GM21529 (cell line): ENCODE measurements around the gene KRTAP4-12.
"Not testable (repeated sequence)": the region's sequence is repeated elsewhere in the genome, so short reads cannot be mapped to it uniquely, and the experiment has no call there.

Experiments used
- ATAC-seq: cut with Tn5 transposase; IDR thresholded peaks from one replicate; pipeline ENCODE4 v1.9.1; 2021; ENCODE audit not compliant: unreplicated experiment

Gene KRTAP4-12

DNA sequence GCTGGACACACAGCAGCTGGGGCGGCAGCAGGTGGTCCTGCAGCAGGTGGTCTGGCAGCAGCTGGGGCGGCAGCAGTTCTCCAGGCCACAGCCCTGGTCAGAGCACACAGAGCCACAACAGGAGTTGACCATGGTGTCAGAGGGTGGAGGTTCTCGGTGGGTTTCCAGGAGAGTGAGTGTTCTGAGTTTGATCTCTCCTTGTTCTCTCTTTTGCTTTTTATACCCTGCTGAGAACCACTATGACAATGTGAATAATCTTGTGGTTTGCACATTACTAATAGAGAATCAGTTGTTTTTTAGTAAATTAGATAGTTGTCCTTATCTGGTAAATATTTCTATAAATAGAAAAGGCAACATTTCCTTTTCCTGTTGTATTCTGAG is at the start of gene KRTAP4-12:
Gene KRTAP4-12, minus strand, starts transcription at position 192 of the 381 bp plus-strand sequence. Its CDS starts 60 bp downstream, at position 132.
- ATAC-seq: not testable (repeated sequence)

- ATAC-seq: no peak
These were observed 47.9 kb upstream of the KRTAP4-12 start for GRCh38 chr17:41171886-41172285.

- no peak for ATAC-seq
These were observed 44.1 kb upstream of the KRTAP4-12 start, which contains the start of gene KRTAP4-3 for GRCh38 chr17:41168121-41168520. Gene KRTAP4-3 (minus strand): TSS chr17:41168221. CDS start chr17:41168172, 49 bp downstream.

- no peak for ATAC-seq
These were observed 43.6 kb upstream of the KRTAP4-12 start for GRCh38 chr17:41167561-41167960.

DNA sequence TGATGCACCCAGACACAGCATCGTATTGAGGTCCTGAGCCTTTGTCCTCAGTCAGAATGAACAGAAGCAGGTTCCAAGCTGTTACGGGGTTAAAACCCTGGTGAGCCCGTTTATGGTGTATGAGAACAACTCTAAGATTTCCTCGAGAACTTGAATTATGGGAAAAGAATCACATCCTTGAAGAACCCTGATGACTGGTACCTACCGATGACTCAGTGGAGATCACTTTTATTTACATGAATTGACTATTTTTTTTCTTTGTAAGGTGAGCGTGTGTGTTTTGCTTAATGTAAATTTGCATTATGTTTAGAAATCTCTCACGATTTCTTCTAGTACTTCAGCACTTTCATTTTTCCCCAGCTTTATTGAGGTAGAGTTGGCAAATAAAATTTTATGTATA is 39.8 kb upstream of the KRTAP4-12 start:
- ATAC-seq: no peak

DNA sequence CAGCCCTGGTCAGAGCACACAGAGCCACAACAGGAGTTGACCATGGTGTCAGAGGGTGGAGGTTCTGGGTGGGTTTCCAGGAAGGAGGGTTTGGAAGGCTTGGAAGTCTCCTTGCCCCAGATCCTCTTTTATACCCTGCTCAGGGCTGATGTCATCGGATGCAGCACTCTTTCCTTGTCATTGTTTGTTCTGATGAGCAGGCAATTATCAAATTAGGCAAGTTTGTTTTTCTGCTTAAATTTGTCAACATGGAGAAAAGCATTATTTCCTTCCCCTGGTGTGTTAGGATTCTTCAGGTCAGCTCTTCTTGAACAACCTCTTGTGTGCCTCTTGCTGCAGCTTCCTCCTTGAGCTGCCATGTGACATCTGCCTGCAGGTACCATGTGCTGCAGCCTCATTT is 36.7 kb upstream of the KRTAP4-12 start, which contains the start of gene KRTAP4-4:
Gene KRTAP4-4, minus strand, starts transcription at position 101 of the 400 bp plus-strand sequence. Its CDS starts 57 bp downstream, at position 44.
- no peak for ATAC-seq

GRCh38 chr17:41160190-41160589 is 36.2 kb upstream of the KRTAP4-12 start:
- not testable (repeated sequence) for ATAC-seq

DNA sequence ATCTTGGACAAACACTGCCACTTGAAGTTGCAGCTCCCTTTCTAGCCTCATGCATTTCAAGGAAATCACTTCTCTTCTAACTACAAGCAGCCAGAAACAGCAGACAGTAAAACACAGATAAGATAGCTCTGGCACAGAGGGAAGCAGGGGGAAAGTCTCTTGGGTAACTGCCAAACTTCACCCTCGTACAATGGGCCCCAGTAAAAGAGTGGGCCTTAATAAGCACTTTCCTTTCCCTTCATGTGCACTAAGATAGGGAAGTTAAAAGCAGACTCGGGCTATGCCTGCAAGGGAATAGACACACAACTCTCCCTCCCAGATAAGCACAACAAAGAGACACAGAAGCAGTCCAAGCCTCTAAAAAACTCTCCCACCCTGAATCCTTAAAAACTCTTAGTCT is 29.9 kb upstream of the KRTAP4-12 start:
- ATAC-seq: no peak

GRCh38 chr17:41151525-41151924 is 27.5 kb upstream of the KRTAP4-12 start:
- ATAC-seq: no peak

DNA sequence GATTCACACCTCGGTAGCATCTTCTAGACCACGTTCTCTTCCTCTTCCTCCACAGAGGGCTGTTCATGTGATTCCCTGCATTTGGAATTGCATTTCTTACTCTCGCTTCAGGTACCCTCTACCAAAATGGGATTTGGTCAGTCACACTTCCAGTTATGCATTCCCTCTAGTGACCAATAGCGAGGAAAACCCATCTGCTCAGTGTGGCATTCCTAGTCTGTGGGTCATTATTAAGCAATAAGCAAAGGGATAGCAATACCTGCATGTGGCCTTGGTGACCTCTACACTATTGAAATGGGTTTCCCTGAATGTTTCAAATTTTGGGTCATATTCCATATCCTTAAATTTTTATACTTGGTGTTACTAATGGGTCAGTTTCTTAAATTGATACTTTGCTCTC is 26.0 kb upstream of the KRTAP4-12 start:
- ATAC-seq: no peak

GRCh38 chr17:41149652-41149985 is 25.6 kb upstream of the KRTAP4-12 start, which contains the start of gene KRTAP4-5:
Gene KRTAP4-5 (minus strand): TSS chr17:41149825. CDS start chr17:41149767, 58 bp downstream.
- ATAC-seq: no peak

DNA sequence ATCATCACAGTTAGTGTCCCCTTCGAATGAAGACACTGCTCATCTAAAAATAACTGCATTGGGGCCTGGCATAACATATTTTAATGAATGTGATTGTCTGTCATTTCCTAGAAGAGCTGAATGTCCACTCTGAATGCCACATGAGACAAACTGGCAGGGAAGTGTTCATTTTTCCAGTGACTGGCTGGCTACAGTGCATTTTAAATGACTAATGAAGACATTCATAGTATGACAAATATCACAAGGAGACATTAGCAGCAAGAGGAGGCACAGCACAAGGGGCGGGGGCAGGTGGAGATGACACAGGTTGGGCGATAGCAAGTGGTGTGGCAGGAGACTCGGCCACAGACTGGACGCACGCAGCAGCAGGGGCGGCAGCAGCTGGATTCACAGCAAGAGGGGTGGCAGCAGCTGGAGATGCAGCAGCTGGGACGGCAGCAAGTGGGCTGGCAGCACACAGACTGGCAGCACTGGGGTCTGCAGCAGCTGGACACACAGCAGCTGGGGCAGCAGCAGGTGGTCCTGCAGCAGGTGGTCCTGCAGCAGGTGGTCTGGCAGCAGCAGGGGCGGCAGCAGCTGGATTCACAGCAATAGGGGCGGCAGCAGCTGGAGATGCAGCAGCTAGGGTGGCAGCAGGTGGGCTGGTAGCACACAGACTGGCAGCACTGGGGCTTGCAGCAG is 25.1 kb upstream of the KRTAP4-12 start:
- ATAC-seq: not testable (repeated sequence)

DNA sequence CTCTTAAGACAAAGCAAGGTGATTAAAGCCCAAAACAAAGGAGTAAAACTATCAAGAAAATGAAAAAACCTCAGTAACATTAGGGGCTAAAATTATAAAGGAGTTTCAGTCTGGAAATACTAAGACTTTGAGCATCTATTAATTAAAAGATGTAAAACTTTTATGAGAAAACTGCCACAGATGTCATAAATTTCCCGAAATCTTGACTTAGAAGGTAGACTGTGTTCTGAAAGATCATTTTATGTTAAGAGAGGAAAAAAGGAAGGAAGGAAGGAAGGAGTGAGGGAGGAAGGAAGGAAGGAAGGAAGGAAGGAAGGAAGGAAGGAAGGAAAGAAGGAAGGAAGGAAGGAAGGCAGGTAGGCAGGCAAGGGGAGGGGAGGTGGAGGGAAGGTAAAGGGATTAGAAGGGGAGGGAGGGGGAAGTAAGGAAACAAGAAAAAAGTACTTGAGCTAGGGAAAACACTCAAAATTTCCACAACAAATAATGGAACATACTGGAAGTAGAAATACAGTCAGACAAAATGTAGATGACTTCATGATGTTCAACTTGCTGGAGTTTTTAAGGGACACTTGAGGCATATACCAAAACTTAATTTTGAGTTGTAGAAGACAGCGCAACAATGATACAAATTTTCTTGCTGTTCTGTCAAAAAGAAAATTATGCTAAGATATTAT is 23.7 kb upstream of the KRTAP4-12 start:
- ATAC-seq: no peak

- no peak for ATAC-seq
These were observed 21.3 kb upstream of the KRTAP4-12 start for GRCh38 chr17:41145261-41145660.

DNA sequence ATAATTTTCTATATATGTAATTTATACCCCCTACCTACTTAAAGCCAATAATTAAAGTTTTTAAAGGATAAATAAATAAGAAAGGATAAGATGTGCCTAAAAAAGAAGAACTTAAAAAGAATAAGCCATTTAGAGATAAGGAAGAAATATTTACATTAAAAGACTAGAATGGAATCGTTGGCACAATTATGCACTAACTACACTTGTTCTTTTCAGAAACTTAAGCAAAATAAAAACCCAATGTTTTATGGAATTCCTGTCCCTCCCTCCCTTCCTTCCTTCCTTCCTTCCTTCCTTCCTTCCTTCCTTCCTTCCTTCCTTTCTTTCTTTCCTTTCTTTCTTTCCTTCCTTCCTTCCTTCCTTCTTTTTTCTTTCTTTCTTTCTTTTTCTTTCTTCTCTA is 20.9 kb upstream of the KRTAP4-12 start:
- no peak for ATAC-seq

DNA sequence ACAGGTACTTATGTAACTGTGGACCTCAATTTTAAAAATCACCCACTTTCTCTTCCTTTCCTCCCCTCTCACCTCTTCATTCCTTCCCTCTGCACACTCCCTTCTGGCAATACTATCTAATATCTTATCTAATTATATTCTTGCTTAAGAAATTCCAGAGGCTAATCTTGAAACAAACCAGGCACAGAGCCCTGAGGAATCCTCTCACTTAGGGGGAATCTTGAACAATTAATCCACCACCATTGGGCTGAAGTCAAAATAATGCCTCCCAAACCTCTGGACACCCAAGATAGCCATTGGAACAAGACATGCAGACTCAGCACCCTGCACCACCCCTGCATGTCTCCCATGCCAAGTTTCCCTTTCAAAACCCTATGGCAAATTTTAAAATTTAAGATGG is 17.4 kb upstream of the KRTAP4-12 start:
- ATAC-seq: no peak

GRCh38 chr17:41140360-41141131 is 16.6 kb upstream of the KRTAP4-12 start, which contains the start of gene KRTAP4-6:
Gene KRTAP4-6 (minus strand): TSS chr17:41140544. CDS start chr17:41140487, 57 bp downstream.
- ATAC-seq: no peak

DNA sequence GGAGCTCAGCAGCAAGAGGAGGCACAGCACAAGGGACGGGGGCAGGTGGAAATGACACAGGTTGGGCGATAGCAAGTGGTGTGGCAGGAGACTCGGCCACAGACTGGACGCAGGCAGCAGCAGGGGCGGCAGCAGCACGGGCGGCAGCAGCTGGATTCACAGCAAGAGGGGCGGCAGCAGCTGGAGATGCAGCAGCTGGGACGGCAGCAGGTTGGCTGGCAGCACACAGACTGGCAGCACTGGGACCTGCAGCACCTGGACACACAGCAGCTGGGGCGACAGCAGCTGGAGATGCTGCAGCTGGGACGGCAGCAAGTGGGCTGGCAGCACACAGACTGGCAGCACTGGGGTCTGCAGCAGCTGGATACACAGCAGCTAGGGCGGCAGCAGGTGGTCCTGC is 15.9 kb upstream of the KRTAP4-12 start:
- ATAC-seq: not testable (repeated sequence)

DNA sequence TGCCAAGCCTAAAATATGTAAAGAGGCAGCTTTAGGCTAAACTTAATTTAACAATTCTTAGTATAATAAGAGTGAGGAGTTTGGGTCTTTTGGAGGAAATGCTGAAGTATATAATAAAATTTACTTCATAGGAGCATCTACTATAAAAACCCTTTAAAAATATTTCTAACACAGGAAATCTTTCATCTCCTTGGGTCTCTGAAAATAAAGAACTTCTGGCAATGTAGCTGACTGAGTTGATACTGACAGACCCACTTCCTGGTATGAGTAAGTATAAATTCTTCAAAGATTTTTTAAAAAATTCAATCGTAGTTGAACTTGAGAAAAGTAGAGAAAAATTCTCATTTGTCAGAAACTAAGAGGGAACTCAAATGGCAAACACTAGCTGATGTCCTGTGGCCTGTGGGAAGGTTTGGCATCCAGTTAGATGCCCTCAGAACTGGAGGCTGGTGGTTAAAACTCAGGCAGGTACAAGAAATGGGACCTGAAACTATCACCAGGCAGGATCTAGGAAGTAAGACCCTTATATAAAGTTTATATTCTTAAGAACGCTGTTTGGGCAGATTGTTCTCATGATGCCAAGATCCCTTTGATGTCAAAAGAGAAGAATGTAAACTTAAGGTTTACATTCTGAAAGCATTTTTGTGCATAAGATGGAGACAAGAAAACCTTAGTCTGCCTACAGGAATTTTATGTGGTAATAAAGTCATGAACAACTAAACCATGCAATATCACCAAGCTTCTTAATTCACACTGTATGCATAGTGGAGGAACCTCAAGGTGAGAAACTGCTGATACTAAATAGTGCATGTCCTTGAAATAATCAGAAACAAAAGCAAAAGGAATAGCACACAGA is 10.1 kb upstream of the KRTAP4-12 start:
- no peak for ATAC-seq

GRCh38 chr17:41131979-41132378 is 8.0 kb upstream of the KRTAP4-12 start:
- ATAC-seq: no peak

DNA sequence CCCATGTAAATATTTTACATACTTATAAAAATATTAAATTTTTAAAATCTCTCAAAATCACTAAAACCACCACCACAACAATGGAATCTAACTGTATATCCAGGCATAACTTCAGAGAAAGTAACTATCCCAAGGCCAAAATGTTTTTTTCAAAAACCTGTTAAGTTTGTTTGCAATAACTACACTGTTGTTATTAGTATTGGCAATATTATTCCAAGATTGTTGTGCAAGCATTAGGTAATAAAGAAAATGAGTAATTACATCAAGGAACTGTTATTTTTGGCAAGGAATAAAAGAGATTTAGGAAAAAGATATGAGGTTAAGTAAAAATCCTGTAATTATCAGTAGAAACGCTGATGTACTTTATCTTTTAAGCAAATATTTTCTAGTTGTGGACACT is 3.4 kb upstream of the KRTAP4-12 start:
- ATAC-seq: no peak
